HEK293 (cell line): ENCODE data around the gene SAMD14.

Experiments
- BCL6B ChIP-seq: fragments of 450-650 bp; formaldehyde crosslinking; IDR thresholded peaks from 2 replicates; pipeline ENCODE4 v1.5.1; 2017; ENCODE audit warnings: missing biosample characterization, missing genetic modification characterization
- HIC1 ChIP-seq: fragments of 450-650 bp; formaldehyde crosslinking; IDR thresholded peaks from 2 replicates; pipeline ENCODE4 v1.5.1; 2016; ENCODE audit warnings: missing biosample characterization, missing genetic modification characterization
- HOXA7 ChIP-seq: sonication (generic); formaldehyde crosslinking; IDR thresholded peaks from 2 replicates; pipeline ENCODE4 v1.8.1; 2022; ENCODE audit warnings: missing genetic modification reagents, borderline replicate concordance
- KLF17 ChIP-seq: fragments of 450-650 bp; formaldehyde crosslinking; IDR thresholded peaks from 2 replicates; pipeline ENCODE4 v1.5.1; 2016; ENCODE audit warnings: missing biosample characterization, missing genetic modification characterization
- PATZ1 ChIP-seq: fragments of 450-650 bp; formaldehyde crosslinking; IDR thresholded peaks from 2 replicates; pipeline ENCODE4 v1.5.1; 2016; ENCODE audit warnings: missing biosample characterization, missing genetic modification characterization
- TSHZ1 ChIP-seq: fragments of 450-650 bp; formaldehyde crosslinking; IDR thresholded peaks from 2 replicates; pipeline ENCODE4 v1.5.1; 2016; ENCODE audit warnings: missing biosample characterization, missing genetic modification characterization, borderline replicate concordance
- WT1 ChIP-seq: fragments of 450-650 bp; formaldehyde crosslinking; IDR thresholded peaks from 2 replicates; pipeline ENCODE4 v1.5.1; 2016; ENCODE audit warnings: missing biosample characterization, missing genetic modification characterization
- ZBTB17 ChIP-seq: fragments of 450-650 bp; formaldehyde crosslinking; IDR thresholded peaks from 2 replicates; pipeline ENCODE4 v1.5.1; 2016; ENCODE audit warnings: missing biosample characterization, missing genetic modification characterization
- ZNF132 ChIP-seq: fragments of 450-650 bp; formaldehyde crosslinking; IDR thresholded peaks from 2 replicates; pipeline ENCODE4 v1.5.1; 2017; ENCODE audit warnings: missing biosample characterization, missing genetic modification characterization, borderline replicate concordance
- ZNF148 ChIP-seq: fragments of 450-650 bp; formaldehyde crosslinking; IDR thresholded peaks from 2 replicates; pipeline ENCODE4 v1.5.0; 2017; ENCODE audit warnings: missing biosample characterization, missing genetic modification characterization, borderline replicate concordance
- ZNF169 ChIP-seq: fragments of 450-650 bp; formaldehyde crosslinking; IDR thresholded peaks from 2 replicates; pipeline ENCODE4 v1.5.1; 2016; ENCODE audit warnings: missing biosample characterization, missing genetic modification characterization
- ZNF214 ChIP-seq: fragments of 450-650 bp; formaldehyde crosslinking; IDR thresholded peaks from 2 replicates; pipeline ENCODE4 v1.5.1; 2017; ENCODE audit warnings: missing biosample characterization, mild to moderate bottlenecking, missing genetic modification characterization, borderline replicate concordance
- ZNF24 ChIP-seq: fragments of 450-650 bp; formaldehyde crosslinking; IDR thresholded peaks from 2 replicates; pipeline ENCODE4 v1.5.1; 2016; ENCODE audit warnings: missing biosample characterization, missing genetic modification characterization
- ZNF26 ChIP-seq: fragments of 450-650 bp; formaldehyde crosslinking; IDR thresholded peaks from 2 replicates; pipeline ENCODE4 v1.5.1; 2016; ENCODE audit warnings: missing biosample characterization, missing genetic modification characterization
- ZNF513 ChIP-seq: fragments of 450-650 bp; IDR thresholded peaks from 2 replicates; pipeline ENCODE4 v1.5.1; 2018; ENCODE audit warnings: missing biosample characterization, missing genetic modification characterization
- ZNF600 ChIP-seq: fragments of 450-650 bp; formaldehyde crosslinking; IDR thresholded peaks from 2 replicates; pipeline ENCODE4 v1.5.1; 2016; ENCODE audit warnings: missing biosample characterization, missing genetic modification characterization
- ZNF639 ChIP-seq: fragments of 450-650 bp; formaldehyde crosslinking; IDR thresholded peaks from 2 replicates; pipeline ENCODE4 v1.5.1; 2016; ENCODE audit warnings: missing biosample characterization, missing genetic modification characterization
- ZNF785 ChIP-seq: fragments of 450-650 bp; formaldehyde crosslinking; IDR thresholded peaks from 2 replicates; pipeline ENCODE4 v1.5.1; 2016; ENCODE audit warnings: missing biosample characterization, missing genetic modification characterization
- ZSCAN4 ChIP-seq: fragments of 450-650 bp; formaldehyde crosslinking; IDR thresholded peaks from 2 replicates; pipeline ENCODE4 v1.5.1; 2017; ENCODE audit warnings: missing biosample characterization, missing genetic modification characterization

The SAMD14 gene

GRCh38 chr17:50151937-50152547 lies 22.1 kb upstream of the SAMD14 start (continued):
- peak; percentile 41; the same call in 1 of the 2 replicates for TF ChIP-seq ZSCAN4 (tag by site-specific recombination)
- TF ChIP-seq WT1, result peak; percentile 81
- no peak for TF ChIP-seq ZNF132
- TF ChIP-seq ZNF169 (tag by site-specific recombination), result no peak
- peak; percentile 51 for TF ChIP-seq ZNF600 (tag by site-specific recombination)
- no peak for TF ChIP-seq ZNF26 (tag by site-specific recombination)
- TF ChIP-seq ZNF785, result no peak
- TF ChIP-seq ZNF214 (tag by site-specific recombination), result no peak
- TF ChIP-seq ZNF513 (tag by site-specific recombination), result peak; percentile 99
- 0 out of 2 replicates have a peak, but pooled peaks have one; percentile 6 for TF ChIP-seq BCL6B
- peak; percentile 97 for TF ChIP-seq ZBTB17 (tag by site-specific recombination)
- TF ChIP-seq HIC1 (tag by site-specific recombination), result peak; percentile 60; the same call in 1 of the 2 replicates
- TF ChIP-seq ZNF639 (tag by site-specific recombination), result peak; percentile 75; the same call in 1 of the 2 replicates
- peak; percentile 97 for TF ChIP-seq PATZ1
- no peak for TF ChIP-seq HOXA7 (CRISPR knock-in tag)
- peak; percentile 4; the same call in 1 of the 2 replicates for TF ChIP-seq TSHZ1 (tag by site-specific recombination)
- 0 out of 2 replicates have a peak, but pooled peaks have one; percentile 6 for TF ChIP-seq ZNF148 (tag by site-specific recombination)
- peak; percentile 69 for TF ChIP-seq ZNF24 (tag by site-specific recombination)
- TF ChIP-seq KLF17, result peak; percentile 80
